HG03066 (cell line): Measurements from ENCODE around the gene CCDC183.
"Not testable (repeated sequence)": the region's sequence is repeated elsewhere in the genome, so short reads cannot be mapped to it uniquely, and the experiment has no call there.

ENCODE experiments used
- ATAC-seq: cut with Tn5 transposase; IDR thresholded peaks from one replicate; pipeline ENCODE4 v1.9.1; 2021; ENCODE audit warnings: low read depth; ENCODE audit not compliant: unreplicated experiment

Gene CCDC183

DNA sequence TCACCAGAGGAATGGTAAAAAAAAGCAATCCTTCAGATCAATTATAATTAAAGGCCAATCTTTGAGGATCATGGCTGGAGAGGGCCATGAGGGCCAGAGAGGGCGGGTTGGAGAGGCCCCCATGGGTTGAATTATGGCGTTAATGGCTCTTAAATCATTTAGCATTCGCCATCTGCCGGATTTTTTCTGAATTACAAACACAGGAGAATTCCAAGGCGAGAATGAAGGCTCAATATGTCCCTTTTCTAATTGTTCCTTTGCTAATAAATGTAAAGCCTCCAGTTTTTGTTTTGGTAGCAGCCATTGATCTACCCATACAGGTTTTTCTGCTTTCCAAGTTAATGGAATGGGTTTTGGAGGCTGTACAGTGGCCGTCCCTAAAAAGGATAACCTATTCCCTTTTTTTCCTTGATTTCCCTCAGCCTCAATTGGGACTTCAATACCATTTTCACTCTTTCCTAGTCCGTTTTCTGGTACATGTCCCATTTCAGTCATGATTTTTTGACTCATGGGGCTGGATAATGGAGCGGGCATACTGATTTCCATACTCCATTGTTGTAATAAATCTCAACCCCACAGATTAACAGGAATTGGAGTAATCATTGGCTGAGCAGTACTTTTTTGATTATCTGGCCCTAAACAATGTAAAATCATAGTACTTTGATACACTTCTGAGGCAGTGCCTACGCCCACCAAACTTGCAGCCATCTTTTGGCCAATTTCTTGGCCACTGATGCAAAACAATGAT lies 11.7 kb upstream of the CCDC183 start:
- ATAC-seq: no peak

DNA sequence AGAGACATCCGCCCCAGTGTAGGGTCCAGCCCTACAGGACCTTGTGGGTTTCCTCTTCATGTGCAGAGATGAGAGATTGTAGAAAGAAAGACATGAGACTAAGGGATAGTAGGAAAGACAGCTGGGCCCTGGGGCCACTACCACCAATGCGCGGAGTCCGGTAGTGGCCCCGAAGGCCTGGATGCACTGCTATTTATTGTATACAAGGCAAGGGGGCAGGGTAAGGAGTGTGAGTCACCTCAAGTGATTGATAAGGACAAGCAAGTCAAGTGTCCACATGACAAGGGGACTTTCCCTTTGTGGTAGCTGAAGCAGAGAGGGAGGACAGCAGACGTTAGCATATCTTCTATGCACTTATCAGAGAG lies 11.2 kb upstream of the CCDC183 start:
- no peak for ATAC-seq

DNA sequence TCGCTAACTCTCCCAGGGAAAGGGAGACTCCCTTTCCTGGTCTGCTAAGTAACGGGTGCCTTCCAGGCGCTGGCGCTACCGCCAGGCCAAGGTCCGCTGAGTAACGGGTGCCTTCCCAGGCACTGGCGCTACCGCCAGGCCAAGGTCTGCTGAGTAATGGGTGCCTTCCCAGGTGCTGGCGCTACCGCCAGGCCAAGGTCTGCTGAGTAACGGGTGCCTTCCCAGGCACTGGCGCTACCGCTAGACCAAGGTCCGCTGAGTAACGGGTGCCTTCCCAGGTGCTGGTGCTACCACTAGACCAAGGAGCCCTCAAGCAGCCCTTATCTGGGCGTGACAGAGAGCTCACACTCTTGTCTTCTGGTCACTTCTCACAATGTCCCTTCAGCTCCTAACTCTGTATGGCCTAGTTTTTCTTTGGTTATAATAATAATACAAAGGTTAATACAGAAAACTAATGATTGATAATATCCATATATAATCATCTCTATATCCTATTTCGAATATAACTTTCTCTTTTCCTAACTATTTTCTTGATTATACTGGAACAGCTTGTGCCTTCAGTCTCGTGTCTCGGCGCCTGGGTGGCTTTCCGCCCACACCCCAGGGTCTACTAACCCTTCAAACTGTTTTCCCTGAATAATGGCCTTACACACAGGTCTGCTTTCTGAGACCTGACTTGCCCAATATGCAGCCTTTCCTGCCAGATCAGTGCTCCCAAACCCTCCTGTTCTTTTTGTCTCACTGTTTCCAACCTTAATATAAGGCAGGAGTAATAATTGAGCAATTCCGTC lies 10.4 kb upstream of the CCDC183 start:
- not testable (repeated sequence) for ATAC-seq

DNA sequence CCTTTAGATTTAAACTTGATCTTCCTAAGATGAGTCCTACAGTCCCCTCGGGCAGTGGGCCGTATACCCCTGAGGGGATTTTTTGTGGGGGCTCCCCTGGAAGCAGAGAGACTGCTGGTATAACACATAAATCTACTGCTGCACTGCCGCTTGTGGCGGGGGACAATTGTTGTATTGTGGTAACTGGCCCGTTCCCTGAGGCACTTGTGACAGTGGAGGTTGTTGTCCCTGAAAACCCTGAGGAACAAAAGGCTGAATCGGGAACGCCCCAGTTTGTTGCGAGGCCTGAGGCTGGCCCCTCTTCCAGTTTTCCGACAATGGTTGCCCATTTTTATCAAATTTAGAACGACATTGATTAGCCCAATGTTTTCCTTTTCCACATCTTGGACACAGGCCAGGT lies 9.7 kb upstream of the CCDC183 start:
- no peak for ATAC-seq

DNA sequence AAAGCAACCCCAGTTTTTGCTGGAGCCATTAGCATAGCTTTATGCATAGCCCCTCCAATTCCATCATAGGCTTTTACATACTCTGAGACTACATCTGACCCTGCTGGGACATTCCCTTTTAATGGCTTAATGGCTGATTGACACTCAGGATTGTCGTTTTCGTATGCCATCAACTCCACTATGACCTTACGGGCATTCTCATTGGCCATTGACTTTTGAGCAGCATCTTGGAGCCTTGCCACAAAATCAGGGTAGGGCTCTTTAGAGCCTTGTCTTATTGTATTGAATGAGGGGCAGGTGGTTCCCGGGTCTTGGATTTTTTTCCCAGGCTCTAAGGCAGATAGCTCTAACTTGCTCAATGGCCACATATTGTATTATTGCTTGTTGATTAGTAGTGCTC lies 9.2 kb upstream of the CCDC183 start:
- ATAC-seq: not testable (repeated sequence)

- no peak for ATAC-seq
Measured at GRCh38 chr9:136787690-136788400, 8.3 kb upstream of the CCDC183 start.

GRCh38 chr9:136788644-136789522 lies 7.3 kb upstream of the CCDC183 start:
- ATAC-seq: not testable (repeated sequence)

- no peak for ATAC-seq
Measured at GRCh38 chr9:136789523-136789937, 6.6 kb upstream of the CCDC183 start.

GRCh38 chr9:136790640-136791515 lies 5.3 kb upstream of the CCDC183 start, which contains the start of gene TMEM141:
Gene TMEM141 (plus strand): TSS chr9:136791344. CDS start chr9:136791371, 27 bp downstream.
- ATAC-seq: peak; percentile 80

GRCh38 chr9:136791516-136792276 lies 4.4 kb upstream of the CCDC183 start:
- peak; percentile 20 for ATAC-seq

- ATAC-seq: no peak
Measured at GRCh38 chr9:136792321-136793085, 3.6 kb upstream of the CCDC183 start.

GRCh38 chr9:136793086-136793946 lies 2.8 kb upstream of the CCDC183 start:
- ATAC-seq: no peak

GRCh38 chr9:136794281-136794999 lies 1.7 kb upstream of the CCDC183 start:
- ATAC-seq: no peak

GRCh38 chr9:136795000-136795348 lies 1.2 kb upstream of the CCDC183 start:
- no peak for ATAC-seq

DNA sequence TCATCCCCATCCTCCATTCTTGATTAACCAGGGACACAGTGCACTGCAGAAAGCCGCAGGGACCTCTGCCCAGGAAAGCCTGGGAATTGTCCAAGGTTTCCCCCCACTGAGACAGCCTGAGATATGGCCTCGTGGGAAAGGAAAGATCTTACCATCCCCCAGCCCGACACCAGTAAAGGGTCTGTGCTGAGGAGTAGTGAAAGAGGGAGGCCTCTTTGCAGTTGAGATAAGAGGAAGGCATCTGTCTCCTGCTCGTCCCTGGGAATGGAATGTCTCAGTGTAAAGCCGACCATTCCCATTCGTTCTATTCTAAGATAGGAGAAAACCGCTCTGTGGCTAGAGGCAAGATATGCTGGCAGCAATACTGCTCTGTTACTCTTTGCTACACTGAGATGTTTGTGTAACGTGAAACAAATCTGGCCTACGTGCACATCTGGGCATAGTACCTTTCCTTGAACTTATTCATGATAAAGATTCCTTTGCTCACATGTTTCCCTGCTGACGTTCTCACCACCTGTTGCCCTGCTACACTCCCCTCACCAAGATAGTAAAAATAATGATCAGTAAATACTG lies 723 bp downstream of the CCDC183 start:
- not testable (repeated sequence) for ATAC-seq

GRCh38 chr9:136798708-136799078 lies 2.6 kb downstream of the CCDC183 start:
- no peak for ATAC-seq
